Activated CD4-positive, alpha-beta T cell treated with anti-CD3 and anti-CD28 coated beads for 48 hours (primary cell): ENCODE results near the gene SMC3.
"Not testable (repeated sequence)": the region's sequence is repeated elsewhere in the genome, so short reads cannot be mapped to it uniquely, and the experiment has no call there.

Experiments
- DNase-seq: peaks from one replicate; pipeline ENCODE4 v3.0.0-alpha.2; 2020

Gene SMC3

DNA sequence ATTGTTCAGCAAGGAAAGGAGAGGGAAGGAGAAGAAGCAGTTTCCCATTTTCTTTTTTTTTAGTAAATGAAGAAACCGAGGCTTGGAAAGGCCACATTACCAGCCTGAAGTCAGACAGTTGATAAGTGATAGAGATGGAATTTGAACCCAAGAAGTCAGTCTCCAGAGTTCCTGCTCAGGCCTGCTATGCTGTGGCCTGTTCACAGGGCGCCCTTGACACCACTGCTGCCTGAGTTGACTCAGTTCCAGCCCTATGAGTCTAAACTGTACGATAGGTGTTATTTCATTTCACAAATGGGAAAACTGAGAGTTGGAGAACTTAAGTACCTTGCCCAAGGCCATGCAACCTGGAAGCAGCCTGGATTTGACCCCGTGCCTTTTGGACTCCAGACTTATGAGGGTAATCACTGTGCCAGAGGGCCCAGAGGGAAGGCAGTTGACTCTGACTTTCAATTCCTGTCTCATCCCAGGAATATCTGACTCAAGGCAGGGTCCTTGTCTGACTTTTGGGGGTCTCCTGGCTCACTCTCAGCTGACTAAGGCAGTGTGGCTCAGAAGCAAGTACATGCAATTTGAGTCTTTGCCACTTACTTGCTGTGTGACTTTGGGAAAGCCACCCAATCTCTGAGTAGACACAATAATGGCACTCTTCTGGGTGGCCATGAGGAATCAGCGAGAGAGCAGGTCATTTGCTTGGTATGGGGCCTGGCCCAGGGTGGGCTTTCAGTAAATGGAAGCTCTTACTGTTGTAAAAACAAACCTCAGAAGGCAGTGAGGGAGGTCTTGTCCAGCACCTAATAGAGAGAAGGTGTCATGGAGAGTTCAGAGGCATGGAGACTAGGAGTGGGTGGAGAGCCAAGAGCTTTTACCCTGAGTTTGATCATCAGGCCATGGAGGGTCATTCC, 58.7 kb downstream of the SMC3 start:
- DNase-seq = no peak

DNA sequence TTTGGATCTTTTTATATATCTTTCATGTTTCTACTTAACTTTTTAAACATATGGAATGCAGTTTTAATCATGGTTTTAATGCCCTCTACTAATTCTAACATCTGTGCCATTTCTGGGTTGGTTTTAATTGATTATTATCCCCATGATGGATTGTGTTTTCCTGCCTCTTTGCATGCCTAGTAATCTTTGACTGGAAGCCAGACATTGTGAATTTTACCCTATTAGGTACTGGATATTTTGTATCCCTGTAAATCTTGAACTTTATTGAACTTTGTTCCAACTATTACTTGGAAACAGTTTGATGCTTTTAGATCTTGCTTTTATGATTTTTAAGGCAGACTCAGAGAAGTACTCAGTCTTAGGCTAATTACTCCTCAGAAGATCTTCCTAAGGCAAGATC, 60.7 kb downstream of the SMC3 start:
- no peak for DNase-seq

DNA sequence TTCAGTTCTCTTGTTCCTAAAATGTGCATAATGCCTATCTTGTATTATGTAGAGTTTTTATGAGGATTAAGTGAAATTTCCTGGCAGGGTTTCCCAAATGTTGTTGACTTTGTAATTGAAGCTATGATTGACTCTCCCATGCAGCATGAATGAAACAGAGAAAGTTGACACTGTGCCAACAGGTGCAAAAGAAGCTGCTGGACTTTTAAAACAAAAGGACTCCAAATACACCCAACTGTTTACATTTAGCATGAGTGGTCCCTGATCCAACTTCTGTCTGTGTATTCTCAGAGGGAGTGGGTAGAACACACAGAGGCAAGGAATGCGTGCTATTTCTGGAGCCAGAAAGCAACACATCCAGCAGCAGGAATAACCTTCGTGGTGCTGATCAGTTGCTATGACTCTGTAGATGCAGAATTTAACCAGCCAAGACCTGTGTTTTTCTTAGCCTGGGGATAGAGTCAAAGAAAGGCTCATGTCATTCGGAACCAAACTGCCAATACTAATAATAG, 62.2 kb downstream of the SMC3 start:
- DNase-seq = no peak

DNA sequence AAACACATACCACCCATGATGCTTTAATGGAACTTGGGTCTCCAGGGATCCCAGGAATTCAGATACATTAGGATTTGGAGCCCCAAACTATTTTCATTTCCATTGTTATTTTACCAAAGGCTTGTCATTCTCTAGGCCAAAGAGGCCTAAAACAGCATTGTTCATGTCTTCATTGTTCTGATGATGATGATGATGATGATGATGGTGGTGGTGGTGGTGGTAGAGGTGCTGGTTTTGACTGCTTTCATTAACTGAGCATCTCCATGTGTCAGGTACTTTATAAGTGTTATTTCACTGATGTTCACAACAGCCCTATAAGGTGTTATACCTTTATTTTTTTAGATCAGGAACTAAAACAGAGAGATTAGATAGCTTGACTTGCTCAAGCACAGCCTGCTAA, 64.4 kb downstream of the SMC3 start:
- no peak for DNase-seq

DNA sequence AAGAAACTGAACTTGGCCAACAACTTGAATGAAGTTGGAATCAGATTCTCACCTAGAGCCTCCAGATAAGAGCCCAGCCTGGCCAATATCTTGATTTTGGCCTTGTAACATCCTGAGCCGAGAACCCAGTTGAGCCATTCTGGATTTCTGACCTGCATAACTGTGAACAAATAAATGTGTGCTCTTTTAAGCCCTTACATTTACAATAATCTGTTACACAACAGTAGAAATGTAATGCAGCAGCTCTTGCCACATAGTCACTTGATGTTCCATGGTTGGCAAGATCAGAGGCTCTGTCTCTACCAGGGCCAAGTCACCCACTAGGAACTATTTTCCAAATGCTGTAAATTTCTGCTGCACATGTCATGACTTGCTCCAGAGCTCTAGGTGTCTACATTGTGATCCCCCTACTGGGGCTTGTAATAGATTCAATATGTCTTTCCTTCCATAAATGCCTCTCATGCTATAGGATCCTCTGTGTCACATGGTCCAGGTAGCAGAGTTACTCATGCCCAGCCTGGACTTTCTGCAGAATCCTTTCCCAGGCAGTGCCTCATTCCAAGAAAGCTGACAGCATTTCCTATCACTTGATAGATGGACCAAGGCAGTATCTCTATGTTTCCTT, 65.2 kb downstream of the SMC3 start:
- DNase-seq = no peak

DNA sequence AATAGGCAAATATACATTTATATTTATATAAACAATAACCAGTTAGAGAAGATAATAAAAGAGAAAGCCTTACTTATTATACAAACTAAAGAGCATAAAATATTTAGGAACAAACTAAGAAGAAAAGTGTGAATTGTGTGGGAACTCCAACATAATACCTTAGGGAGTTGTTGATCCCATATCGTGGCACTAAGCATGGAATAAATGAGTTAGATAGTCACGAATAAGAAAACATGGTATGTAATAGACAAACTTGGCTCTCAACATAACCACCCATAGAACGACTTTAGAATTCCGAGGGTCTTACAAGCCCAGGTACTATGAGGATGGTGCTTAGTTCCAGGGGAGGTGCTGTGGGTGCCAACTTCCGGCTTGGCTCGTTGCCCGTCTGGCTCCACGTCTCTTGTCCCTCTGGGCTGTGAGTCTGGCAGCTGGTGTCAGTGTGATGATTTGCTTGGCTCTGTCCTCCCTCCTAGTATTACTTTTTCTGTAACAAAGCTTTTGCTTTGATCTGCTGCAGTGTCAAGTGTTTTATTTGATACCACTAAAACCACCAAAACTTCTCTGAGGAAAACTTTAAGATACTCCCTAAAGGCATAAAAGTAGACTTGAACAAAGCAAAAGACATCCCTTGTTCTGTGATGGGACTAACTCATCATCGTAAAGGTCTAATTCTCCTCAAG, 67.2 kb downstream of the SMC3 start:
- DNase-seq = no peak

DNA sequence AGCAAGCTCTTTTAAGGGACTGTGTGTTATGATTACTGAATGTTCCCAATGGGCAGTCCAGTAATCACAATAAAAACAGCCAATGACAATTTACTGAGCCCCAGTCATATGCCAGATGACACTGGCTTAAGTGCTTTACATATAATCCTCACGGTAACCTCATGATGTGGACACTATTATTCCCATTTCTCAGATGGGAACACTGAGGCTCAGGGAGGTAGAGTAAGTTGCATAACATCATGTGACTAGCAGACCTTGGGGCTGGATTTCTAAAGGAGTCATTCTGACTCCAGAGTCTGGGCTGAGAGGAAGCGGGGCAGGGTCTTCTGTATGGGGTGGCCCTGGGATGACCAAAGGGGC, 69.1 kb downstream of the SMC3 start:
- no peak for DNase-seq

DNA sequence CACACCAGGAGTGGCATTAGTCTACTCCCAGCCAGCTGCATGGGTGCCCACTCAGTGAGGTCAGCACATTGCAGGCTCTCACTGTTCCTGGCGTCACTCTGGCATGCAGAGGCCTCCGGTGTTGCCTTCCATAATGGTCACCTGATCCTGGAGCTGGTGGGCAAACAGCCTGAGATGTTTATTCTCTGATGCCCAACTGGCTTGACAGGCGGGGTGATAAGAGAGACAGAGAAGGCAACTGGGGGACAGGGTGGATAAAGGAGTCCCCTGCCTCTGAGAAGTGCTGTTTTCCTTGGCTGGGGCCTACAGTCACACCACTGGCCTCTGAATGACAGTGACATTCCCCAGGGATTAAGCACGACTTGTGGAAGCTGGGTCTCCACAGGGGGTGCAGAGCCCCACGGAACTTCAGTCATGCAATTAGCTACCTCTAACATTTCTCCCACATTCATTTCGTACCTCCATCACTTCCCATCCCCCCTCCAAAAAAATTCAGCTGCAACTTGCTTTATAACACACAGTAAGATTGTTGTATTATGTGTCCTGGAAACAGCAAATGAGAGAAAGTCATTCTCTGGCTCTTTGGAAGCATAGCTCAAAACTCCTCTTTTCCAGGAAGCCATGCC, 69.5 kb downstream of the SMC3 start:
- DNase-seq = no peak

DNA sequence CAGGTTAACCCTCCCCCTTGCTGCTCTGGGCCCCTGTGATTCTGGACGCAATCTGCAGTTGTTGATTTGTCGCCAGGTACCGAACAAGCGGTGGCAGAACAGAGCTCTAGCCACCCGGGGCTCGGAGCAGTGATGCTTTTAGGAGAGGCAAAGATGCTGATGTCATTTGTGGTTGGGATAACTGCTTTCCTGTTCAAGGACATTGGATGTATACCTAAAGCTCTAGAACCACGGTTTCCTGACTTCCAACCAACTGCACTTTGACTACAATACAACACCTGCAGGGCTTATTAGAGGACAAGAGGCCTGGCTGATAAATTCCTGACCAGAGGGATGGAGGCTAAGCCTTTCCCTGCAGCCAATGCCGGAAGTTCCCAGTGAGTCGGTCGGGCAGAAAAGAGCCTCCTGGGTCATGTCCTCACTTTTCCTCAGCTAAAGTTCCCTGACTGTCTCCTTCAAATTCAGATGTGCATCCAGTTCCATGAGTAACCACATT, 70.1 kb downstream of the SMC3 start:
- DNase-seq = no peak

DNA sequence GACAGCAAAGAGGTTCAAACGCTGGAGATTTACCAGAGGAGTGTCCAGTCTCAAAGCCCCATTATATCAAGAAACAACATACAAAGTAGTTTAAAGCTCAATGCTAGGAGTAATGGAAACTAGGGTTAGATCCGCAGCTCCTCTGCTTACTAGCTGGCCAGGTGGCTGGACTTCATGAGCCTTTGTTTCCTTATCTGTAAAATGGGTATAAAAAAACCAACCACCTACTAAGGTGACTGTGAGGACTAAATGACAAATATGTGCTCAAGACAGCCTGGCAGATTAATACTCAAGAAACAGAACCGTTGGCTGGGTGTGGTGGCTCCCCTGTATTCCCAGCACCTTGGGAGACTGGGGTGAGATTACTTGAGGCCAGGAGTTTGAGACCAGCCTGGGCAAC, 70.8 kb downstream of the SMC3 start:
- DNase-seq = no peak

DNA sequence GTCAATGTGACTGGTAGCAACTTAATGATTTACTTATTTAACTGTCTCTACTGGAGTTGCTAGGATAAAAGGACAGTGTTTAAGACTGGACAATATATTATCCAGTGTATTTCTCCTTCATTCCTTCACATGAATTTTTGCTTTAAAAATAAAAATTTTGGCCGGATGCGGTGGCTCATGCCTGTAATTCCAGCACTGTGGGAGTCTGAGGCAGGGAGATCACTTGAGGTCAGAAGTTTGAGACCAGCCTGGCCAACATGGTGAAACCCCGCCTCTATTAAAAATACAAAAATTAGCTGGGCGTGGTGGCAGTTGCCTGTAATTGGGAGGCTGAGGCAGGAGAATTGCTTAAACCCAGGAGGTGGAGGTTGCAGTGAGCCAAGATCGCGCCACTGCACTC, 71.6 kb downstream of the SMC3 start:
- not testable (repeated sequence) for DNase-seq

DNA sequence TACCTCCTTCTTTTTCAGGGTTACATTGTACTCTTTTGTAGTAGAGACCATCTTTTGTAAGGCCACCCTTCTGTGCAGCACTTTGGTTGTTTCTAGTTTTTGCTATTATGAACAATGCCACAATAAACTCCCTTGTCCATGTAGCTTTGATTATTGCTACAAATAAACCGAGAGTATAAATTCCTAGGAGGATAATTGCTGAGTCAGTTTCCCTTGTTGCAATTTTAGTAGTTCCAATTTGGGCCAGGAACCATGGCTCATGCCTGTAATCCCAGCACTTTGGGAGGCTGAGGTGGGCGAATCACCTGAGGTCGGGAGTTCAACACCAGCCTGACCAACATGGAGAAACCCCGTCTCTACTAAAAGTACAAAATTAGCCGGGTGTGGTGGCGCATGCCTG, 72.4 kb downstream of the SMC3 start:
- DNase-seq = not testable (repeated sequence)

DNA sequence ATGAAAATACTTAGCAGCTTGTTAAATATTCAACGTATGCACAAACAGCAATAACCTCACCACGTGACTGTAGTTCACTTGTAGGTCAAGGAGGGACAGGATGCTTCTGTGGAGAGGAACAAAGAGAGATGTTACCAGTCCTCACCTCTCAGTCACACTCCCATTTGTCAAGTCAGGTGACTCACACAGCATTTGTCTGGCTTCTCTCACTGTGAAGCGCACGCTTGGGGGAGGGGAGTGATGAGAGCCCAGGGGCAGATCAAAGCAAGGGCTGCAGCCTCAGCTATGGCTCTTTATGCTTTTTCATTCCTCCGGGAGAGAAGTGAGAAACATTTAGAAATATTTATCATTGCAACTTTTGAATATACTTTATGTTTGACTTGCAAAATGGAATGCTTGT, 73.8 kb downstream of the SMC3 start:
- DNase-seq = peak; percentile 75

DNA sequence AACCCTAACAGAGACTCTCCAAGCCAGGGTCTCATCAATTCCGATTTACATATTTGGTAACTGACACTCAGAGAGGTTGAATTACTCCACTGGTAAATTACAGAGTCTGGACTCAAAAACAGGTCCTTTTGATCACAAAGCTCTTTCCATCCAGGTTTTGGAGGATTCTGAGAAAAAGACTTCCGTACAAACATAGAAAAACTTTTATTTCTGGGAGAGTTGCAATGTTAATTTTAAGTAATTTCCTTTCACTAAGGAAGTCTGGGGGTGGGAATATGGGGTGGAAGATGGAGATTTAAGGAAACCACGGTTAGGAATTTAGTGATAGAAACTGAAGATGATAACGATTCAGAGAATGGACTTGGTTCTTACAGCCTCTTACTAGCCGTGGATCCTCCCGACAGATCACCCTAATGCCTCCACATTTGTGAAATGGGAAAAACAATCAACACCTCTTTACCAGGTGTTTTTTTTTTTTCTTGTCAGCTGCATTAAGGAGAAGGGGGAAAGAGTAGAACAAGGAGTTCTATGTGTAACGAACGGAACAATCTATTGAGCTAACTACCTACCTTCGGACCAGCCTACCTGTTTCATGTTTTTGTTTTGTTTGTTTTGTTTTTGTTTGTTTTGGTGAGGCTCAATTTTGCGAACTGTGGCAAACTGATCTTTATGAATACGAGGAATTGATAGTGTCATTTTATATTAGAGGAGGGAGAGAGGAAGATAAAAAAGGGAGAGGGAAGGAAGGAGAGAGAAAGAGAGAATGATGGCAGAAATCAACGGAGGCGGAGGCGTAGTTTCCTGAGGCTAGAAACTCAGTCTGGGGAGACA, 74.9 kb downstream of the SMC3 start:
- DNase-seq = no peak

DNA sequence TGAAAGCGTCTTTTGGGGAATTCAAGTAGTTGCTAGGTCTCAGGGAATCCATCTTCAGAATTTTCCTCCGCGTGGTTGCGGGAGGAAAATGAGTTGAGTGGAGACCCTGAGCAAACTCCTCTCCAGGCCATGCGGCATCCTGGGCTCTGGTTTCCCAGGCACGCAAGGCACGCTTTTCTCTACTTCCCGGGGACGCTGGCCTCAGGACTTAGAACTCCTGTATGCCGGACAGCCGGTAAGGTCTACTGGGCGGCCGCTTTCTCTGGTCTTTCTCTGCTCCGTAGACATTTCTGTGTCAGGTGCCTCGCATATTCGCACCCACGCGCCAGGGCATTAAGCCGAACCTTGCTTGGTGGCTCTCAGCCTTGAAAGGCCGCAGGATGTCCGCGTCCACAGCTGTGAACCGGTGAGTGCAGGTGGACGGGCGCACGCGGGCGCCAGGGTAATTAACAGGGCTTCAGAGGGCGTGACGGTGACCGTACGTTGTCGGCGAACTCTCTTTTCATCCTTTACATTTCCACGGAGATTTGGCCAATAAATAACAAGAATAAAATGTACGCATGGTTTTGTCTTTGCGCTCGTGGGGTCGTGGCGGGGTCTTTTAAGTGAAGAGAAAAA, 75.6 kb downstream of the SMC3 start:
- DNase-seq = no peak

DNA sequence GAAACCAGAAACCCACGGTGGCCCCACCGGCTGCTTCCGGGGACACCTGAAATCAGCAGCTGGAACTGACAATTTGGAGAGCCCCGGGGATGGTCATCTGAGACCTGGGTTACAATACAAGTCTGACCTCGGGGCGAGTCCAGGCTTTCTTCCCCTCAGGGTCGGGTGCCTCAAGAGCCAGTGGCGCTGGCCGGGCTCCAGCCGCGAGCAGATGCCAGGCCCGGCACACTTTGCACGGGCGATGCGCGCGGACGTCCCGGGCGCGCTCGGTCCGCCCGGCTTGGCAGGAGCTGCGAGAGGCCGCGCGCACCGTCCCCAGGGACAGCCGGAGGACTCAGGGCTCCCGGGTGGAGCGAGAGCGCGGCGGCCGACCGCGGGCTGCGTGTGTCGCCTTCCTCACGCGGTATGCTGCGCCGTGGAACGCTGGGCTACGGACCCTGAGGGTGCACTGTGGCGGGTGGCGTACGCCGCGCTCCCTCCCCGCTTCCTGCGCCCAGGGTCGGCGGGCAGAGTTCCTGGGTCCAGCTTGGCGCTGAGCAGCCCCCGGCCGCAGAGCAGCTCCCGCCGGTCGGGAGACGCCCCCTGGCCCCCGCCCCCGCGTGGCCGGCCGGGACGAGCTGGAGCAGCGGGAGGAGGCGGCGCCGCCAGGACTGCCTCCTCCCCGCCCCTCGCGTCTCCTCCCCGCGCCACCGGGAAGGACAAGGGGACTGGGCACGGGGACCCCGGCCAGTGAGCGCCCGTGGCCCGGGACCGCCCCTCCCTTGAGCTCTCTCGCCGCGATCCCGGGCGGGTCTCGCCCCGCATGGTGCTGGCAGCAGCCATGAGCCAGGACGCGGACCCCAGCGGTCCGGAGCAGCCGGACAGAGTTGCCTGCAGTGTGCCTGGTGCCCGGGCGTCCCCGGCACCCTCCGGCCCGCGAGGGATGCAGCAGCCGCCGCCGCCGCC, 76.4 kb downstream of the SMC3 start, which contains the start of gene RBM20:
TSS of gene RBM20 (plus strand) at position 684 of the 945 bp plus-strand sequence. CDS start at position 803, 119 bp downstream.
- peak; percentile 31 for DNase-seq

DNA sequence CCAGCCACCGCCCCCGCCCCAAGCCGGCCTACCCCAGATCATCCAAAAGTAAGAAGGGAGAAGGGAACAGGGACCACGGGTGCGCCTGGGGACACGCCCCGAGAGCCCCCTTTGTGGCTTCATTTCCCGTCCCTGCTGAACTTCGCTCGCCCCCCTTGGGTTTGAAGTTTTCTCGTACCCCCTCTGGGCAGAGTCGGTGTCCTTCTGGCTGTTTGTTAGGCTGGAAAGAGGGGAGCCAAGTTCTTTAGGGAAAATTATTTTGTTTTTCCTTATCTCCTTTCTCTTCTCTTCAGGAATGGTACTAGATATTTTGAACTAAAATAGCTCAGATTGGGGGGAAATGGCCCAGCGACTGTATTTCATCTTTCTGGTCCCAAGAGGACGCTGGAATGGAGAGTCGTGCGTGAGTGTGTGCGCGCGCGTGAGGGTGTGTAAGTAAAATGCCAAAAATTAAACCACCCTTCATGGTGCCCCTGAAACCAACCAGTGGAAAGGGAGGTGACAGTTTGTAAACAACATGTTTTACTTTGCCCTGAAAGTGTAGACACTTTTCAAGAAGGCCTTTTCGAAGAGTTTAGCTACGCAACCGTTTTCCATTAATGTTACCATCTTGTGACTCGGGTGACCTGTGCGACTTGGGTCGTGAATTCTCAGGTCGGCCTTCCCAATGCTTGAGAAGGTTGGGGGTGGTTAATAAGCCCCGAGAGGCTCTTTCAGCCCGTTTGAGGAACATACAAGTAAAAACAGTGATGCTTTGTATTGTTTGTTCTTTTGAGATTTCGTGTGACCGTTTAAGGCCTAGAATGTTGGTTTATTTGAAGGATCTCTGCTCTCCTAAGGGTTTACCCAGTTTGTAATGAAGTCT, 77.3 kb downstream of the SMC3 start:
- no peak for DNase-seq

DNA sequence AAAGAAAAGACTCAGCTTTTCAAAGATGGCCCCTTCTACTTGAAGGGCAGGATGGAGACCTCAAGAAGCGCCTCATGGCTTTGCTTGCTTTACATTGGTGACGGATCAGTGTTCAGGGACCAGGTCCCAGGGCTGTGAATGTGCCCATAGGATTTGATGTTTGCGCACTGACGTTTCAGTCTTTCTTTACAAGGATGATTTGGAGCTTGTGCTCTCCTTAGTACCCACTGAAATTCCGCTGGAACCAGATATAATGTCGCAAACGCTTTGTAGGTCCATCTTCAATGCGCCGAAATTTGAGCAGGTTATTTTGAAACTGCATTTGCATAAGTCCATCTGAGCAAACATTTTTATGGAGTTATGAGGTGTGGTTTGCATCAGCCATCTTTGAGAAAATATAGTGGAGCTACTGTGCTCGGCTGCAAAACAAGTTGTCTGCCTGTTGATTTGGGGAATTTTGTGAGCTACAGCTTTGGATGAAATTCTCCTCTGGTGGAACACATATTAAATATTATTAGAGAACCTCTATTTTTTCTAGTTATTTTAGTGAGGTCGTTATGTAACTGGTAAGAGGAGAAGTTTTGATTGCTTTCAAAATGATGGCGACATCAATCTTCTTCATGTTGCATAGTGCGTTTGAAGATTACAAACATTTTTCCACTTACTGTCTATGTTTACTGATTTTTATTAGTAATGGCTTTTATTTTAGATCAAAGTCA, 79.1 kb downstream of the SMC3 start:
- DNase-seq = no peak

DNA sequence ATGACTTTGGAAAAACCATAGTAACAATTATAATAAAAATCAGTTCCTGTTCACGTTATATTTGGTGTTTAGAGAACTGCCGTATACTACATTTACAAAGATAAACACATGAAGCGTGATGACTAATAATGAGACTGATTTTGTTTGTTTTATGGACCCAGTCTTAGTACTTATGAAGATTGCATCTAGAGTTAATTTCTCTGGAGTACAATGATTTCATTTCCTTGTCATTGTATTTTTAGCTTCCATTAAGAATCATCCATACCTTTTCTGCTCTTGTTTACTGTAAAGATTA, 79.6 kb downstream of the SMC3 start:
- no peak for DNase-seq
